Measurements from ENCODE around the gene ZNF331.
"Not testable (repeated sequence)": the region's sequence is repeated elsewhere in the genome, so short reads cannot be mapped to it uniquely, and the experiment has no call there.

ZNF331 gene

DNA sequence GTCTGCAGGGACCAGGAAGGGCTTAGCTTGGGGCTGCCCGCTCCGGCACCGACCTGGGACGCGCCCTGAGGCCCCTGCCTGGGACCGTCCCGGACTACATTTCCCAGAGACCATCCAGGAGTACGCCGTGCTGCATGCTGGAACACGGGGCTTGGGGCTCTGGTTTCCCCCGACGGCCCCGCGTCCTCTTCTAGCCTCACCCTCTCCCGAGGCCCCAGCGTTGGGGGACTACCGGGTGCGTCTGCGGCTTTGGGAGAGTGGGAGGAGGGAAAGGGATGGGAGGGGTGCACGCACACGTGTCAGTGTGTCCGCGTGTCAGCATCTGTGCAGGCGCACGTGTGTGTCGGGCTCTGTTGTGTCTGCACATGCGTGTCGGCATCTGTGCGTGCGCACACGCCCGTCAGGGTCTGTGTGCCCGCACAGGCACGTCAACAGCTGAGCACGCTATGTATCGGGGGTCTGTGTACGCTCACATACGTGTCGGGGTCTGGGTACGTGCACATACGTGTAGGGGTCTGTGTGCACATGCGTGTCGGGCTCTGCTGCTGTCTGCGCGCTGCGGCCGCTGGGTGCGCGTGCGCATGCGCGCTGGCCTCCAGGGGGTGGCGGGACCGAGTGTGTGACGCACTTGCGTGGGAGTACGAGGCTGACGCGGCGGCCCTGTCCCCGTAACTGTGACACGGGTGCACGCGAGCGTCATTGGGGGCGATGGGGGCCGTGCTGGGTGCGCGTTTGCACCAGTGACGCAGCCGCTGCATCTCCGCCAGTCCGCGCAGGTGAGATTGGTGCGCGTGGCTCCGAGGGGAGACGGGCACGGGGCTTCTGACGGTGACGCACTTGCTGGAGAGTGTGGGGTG is at the start of gene ZNF331:
TSS of gene ZNF331 (plus strand) at position 625 of the 857 bp plus-strand sequence. CDS start 31,232 bp downstream, outside the sequence.
- DNase-seq (ENCODE audit: low spot score): peak; percentile 80
- in situ Hi-C loops (cut with MboI; ENCODE audit: low pct_unique_long_range_greater_than_20kb, low sequenced_read_pairs, unreplicated experiment): no loop called here

DNA sequence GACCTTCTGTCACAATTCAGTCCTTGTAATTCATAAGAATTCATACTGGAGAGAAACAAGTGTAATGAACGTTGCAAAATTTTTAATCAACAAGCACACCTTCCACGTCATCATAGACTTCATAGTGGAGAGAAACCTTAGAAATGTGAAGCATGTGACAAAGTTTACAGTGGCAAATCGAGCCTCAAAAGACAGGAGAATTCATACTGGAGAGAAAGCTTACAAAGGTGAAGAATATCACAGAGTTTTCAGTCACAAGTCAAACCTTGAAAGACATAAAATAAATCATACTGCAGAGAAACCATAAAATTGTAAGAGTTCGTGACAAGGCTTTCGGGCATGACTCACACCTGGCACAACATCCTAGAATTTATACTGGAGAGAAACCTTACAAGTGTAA is 45.8 kb upstream of the ZNF331 start:
- no peak for DNase-seq (ENCODE audit: low spot score)
- TF ChIP-seq, protein P1, sequence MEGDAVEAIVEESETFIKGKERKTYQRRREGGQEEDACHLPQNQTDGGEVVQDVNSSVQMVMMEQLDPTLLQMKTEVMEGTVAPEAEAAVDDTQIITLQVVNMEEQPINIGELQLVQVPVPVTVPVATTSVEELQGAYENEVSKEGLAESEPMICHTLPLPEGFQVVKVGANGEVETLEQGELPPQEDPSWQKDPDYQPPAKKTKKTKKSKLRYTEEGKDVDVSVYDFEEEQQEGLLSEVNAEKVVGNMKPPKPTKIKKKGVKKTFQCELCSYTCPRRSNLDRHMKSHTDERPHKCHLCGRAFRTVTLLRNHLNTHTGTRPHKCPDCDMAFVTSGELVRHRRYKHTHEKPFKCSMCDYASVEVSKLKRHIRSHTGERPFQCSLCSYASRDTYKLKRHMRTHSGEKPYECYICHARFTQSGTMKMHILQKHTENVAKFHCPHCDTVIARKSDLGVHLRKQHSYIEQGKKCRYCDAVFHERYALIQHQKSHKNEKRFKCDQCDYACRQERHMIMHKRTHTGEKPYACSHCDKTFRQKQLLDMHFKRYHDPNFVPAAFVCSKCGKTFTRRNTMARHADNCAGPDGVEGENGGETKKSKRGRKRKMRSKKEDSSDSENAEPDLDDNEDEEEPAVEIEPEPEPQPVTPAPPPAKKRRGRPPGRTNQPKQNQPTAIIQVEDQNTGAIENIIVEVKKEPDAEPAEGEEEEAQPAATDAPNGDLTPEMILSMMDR (IDR thresholded peaks at IDR 0.05; ENCODE audit: extremely low read depth, insufficient read depth, missing control alignments): no peak
- in situ Hi-C loops (cut with MboI; ENCODE audit: low pct_unique_long_range_greater_than_20kb, low sequenced_read_pairs, unreplicated experiment): no loop called here

More for the DNA sequence above, at the start of gene ZNF331:
- TF ChIP-seq, protein P1 (IDR thresholded peaks at IDR 0.05; ENCODE audit: extremely low read depth, insufficient read depth, missing control alignments): peak; percentile 13

DNA sequence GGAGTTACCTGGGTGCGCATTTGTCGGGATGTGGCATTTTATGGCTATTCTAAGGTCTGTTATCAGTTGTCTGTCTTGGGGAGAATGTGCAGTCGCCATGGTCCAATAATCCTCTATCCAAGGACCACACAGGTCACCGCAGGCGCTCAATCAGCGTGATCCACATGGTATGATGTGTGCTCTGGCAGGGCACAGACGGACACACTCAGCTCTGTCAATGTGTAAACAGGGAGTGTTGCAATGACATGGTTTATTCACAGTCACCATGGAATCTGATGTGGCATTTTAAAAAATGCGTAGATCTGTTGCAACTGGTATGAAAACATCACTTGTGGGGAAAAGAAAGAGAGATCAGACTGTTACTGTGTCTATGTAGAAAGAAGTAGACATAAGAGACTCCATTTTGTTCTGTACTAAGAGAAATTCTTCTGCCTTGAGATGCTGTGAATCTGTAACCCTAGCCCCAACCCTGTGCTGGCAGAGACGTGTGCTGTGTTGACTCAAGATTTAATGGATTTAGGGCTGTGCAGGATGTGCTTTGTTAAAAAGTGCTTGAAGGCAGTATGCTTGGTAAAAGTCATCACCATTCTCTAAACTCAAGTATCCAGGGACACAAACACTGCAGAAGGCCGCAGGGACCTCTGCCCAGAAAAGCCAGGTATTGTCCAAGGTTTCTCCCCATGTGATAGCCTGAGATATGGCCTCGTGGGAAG is 40.5 kb upstream of the ZNF331 start:
- DNase-seq (ENCODE audit: low spot score); in situ Hi-C loops (cut with MboI; ENCODE audit: low pct_unique_long_range_greater_than_20kb, low sequenced_read_pairs, unreplicated experiment): not testable (repeated sequence)

DNA sequence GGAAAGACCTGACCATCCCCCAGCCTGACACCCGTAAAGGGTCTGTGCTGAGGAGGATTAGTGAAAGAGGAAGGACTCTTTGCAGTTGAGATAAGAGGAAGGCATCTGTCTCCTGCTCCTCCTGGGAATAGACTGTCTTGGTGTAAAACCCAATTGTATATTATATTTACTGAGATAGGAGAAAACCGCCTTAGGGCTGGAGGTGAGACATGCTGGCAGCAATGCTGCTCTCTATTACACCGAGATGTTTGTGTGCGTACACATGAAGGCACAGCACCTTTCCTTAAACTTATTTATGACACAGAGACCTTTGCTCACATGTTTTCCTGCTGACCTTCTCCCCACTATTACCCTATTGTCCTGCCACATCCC is 39.9 kb upstream of the ZNF331 start:
- in situ Hi-C loops (cut with MboI; ENCODE audit: low pct_unique_long_range_greater_than_20kb, low sequenced_read_pairs, unreplicated experiment): not testable (repeated sequence)

DNA sequence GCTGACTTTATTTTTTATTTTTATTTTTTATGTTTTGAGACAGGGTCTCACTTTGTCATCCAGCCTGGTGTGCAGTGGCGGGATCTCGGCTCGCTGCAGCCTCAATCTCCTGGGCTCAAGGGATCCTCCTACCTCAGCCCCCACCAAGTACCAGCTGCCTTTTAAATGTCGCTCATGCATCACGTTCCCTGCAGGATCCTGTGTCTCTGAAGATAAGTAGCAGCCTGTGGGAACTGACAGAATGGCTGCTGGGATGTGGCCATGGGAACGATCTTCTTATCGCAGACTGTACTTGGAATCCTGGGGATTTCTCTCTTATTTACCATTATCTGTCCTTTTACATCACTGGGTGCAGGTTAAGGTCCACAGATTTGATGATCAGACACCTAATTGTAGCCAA is 34.8 kb upstream of the ZNF331 start:
- DNase-seq (ENCODE audit: low spot score); in situ Hi-C loops (cut with MboI; ENCODE audit: low pct_unique_long_range_greater_than_20kb, low sequenced_read_pairs, unreplicated experiment): not testable (repeated sequence)

More for the DNA sequence above, 39.9 kb upstream of the ZNF331 start:
- not testable (repeated sequence) for DNase-seq (ENCODE audit: low spot score)

DNA sequence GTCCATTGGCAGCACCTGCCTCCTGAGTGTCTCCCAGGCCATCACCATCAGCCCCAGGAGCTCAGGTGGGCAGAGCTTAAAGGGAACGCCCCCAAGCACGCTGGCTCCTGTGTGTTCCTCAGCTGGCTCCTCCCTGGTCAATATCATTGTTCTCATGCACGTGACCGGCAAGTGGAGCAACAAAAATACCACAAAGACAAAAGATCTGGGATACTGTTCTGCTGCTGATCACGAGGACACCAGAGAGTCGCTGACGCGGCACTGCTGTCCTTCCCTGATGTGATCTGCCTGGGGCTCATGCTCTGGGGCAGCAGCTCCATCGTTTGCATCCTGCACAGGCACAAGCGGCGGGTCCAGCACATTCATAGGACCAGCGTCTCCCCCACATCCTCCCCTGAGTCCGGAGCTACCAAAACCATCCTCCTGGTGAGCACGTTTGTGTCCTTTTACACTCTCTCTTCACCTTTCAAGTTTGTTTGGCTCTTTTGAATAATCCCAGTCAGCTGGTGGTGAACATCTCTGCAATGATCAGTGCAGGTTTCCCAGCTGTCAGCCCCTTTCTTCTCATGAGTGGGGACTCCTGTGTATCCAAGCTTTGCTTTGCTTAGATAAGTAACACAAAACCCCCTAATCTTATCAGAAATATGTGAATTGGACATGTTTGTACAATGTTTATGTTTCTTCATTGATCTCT is 34.1 kb upstream of the ZNF331 start:
- in situ Hi-C loops (cut with MboI; ENCODE audit: low pct_unique_long_range_greater_than_20kb, low sequenced_read_pairs, unreplicated experiment); DNase-seq (ENCODE audit: low spot score): not testable (repeated sequence)

DNA sequence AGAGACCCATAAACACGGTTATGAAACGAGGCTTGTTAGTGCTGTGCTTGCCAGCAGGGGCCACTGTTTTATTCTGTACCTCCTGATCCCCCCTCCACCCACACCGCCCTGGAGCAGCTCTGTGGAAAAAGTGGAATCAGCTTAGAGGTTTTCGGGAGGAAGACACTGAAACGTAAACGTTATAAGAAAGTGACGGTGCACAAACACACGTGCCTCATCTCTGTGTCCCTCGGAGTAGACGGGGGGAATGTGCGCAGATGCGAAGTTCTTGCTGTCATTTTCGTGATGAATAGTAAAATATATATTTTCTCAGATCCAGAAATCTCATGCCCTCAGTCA is 33.6 kb upstream of the ZNF331 start:
- DNase-seq (ENCODE audit: low spot score); in situ Hi-C loops (cut with MboI; ENCODE audit: low pct_unique_long_range_greater_than_20kb, low sequenced_read_pairs, unreplicated experiment): not testable (repeated sequence)

DNA sequence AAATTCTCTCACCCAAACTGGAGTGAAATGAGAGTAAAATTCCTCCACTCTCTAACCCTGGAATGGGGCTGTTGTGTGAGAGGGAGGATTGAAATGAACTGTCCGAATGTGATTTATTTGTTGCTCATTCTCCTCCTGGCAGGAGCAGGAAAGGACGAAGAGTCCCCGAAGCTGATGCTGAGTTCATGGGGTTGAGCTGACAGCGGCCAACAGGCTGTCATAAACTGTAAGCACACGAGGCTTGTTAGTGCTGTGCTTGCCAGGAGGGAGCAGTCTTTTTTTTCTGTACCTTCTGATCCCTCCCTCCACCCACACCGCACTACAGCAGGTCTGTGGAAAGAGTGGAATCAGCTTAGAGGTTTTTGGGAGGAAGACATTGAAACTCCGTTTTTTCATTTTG is 33.1 kb upstream of the ZNF331 start:
- TF ChIP-seq, protein P1 (IDR thresholded peaks at IDR 0.05; ENCODE audit: extremely low read depth, insufficient read depth, missing control alignments): no peak
- in situ Hi-C loops (cut with MboI; ENCODE audit: low pct_unique_long_range_greater_than_20kb, low sequenced_read_pairs, unreplicated experiment): no loop called here
- no peak for DNase-seq (ENCODE audit: low spot score)

DNA sequence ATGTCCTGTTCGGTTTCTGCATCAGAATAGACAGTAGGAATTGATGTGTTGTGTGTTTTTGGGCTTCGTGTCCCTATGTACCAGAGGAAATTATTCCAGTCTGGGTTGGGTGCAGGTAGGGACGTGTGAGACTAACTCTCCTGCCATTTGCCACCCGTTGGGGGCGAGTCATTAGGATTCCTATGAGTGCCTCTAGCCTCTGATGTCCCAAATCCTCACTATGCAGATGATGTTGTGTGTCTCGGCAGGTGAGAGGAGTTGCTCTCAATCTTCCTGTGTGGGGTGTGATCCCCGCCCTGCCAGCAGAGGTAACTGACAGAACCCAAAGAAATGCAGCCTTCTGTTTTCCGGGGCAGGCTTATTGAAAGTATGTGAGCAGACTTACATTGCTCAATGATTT is 31.2 kb upstream of the ZNF331 start:
- TF ChIP-seq, protein P1 (IDR thresholded peaks at IDR 0.05; ENCODE audit: extremely low read depth, insufficient read depth, missing control alignments): no peak
- no peak for DNase-seq (ENCODE audit: low spot score)
- in situ Hi-C loops (cut with MboI; ENCODE audit: low pct_unique_long_range_greater_than_20kb, low sequenced_read_pairs, unreplicated experiment): no loop called here

Measured in GM13977 (cell line).